GM10266 (cell line): ENCODE measurements around the gene NLRP5.
"Not testable (repeated sequence)": the region's sequence is repeated elsewhere in the genome, so short reads cannot be mapped to it uniquely, and the experiment has no call there.

Experiments used
- DNase-seq: peaks from one replicate; pipeline ENCODE4 v3.0.0; 2012; ENCODE audit errors: extremely low spot score
- TF ChIP-seq, protein P1 (sequence below): IDR thresholded peaks from 2 replicates; pipeline ENCODE4 v1.5.1; 2012; ENCODE audit warnings: mild to moderate bottlenecking, low read depth; ENCODE audit not compliant: control insufficient read depth, insufficient read depth; ENCODE audit errors: missing control alignments

NLRP5 gene

GRCh38 chr19:56105090-56105701 lies 118.6 kb downstream of the NLRP5 start:
- peak; percentile 71 for DNase-seq
- TF ChIP-seq, protein P1, sequence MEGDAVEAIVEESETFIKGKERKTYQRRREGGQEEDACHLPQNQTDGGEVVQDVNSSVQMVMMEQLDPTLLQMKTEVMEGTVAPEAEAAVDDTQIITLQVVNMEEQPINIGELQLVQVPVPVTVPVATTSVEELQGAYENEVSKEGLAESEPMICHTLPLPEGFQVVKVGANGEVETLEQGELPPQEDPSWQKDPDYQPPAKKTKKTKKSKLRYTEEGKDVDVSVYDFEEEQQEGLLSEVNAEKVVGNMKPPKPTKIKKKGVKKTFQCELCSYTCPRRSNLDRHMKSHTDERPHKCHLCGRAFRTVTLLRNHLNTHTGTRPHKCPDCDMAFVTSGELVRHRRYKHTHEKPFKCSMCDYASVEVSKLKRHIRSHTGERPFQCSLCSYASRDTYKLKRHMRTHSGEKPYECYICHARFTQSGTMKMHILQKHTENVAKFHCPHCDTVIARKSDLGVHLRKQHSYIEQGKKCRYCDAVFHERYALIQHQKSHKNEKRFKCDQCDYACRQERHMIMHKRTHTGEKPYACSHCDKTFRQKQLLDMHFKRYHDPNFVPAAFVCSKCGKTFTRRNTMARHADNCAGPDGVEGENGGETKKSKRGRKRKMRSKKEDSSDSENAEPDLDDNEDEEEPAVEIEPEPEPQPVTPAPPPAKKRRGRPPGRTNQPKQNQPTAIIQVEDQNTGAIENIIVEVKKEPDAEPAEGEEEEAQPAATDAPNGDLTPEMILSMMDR: peak; percentile 71

- DNase-seq: not testable (repeated sequence)
These were observed 119.3 kb downstream of the NLRP5 start for GRCh38 chr19:56105831-56106396.

DNA sequence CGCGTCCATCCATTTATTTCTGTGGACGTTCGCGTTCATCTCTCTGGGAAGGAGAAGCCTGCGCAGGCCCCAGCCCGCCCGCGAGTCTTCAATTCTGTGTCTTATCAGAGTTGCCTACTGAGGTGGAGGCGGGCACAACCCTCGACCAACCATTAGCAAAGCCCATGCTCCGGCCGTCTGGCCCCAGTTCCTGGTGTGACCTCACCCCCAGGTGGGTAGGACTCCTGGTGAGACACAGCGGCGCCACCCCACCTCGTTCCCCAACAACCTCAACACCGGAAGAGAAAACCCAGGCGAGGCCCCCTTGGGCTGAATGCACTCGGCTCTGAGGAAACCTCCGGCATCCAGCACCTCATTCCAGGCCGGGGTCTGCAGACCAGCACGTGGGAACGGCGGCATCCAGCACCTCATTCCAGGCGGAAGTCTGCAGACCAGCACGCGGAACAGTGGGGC lies 119.8 kb downstream of the NLRP5 start:
- TF ChIP-seq, protein P1: no peak
- no peak for DNase-seq

- DNase-seq: no peak
- TF ChIP-seq, protein P1: no peak
These were observed 120.4 kb downstream of the NLRP5 start for GRCh38 chr19:56106993-56107392.

GRCh38 chr19:56107626-56108351 lies 121.2 kb downstream of the NLRP5 start:
- no peak for DNase-seq
- TF ChIP-seq, protein P1: no peak

GRCh38 chr19:56108447-56109195 lies 122.0 kb downstream of the NLRP5 start:
- TF ChIP-seq, protein P1: no peak

GRCh38 chr19:56109226-56109625 lies 122.7 kb downstream of the NLRP5 start:
- TF ChIP-seq, protein P1: no peak
- DNase-seq: peak; percentile 51

More at GRCh38 chr19:56108447-56109195, 122.0 kb downstream of the NLRP5 start:
- DNase-seq: no peak
